CD14-positive monocyte (primary cell): ENCODE measurements around the gene TAF4. TPM values are rescaled to one million over a fixed set of nuclear protein-coding genes. Genes with fewer than 3 reads are reported as not detected.

ENCODE experiments used
- DNase-seq, 3 donors: peaks; one replicate each; pipeline ENCODE4 v3.0.0-alpha.2; 2011 to 2022
- H2AFZ ChIP-seq: 2 replicates; pipeline ENCODE4 v1.6.0; 2012; ENCODE audit warnings: mild to moderate bottlenecking, low read depth, low read length, inconsistent platforms; ENCODE audit not compliant: insufficient read depth, poor library complexity, severe bottlenecking
- H3K27ac ChIP-seq, 2 donors: 1 replicate in 1 of 2; 2 replicates in 1 of 2; pipeline ENCODE4 v1.5.1; 2012 to 2013; ENCODE audit warnings: low read length in 2 of 2, control low read depth in 1 of 2, inconsistent platforms in 1 of 2, low read depth in 1 of 2, mild to moderate bottlenecking in 1 of 2
- H3K27me3 ChIP-seq, 2 donors: one replicate each; pipeline versions ENCODE4 v1.6.0 to v1.6.1; 2011 to 2013; ENCODE audit warnings: low read length in 2 of 2; ENCODE audit not compliant: control insufficient read depth in 2 of 2, insufficient read depth in 2 of 2
- H3K36me3 ChIP-seq, 2 donors: replicated peaks in 1 of 2; 1 replicate in 1 of 2; 2 replicates in 1 of 2; pipeline versions ENCODE4 v1.5.1 to v1.6.1; 2012 to 2013; ENCODE audit warnings: low read length in 2 of 2, control low read depth in 1 of 2, inconsistent platforms in 1 of 2, mild to moderate bottlenecking in 1 of 2; ENCODE audit not compliant: insufficient read depth in 2 of 2, control insufficient read depth in 1 of 2
- H3K4me1 ChIP-seq, 2 donors: 1 replicate in 1 of 2; 2 replicates in 1 of 2; pipeline versions ENCODE4 v1.5.1 to v1.6.1; 2012 to 2013; ENCODE audit warnings: low read length in 2 of 2, control low read depth in 1 of 2, inconsistent platforms in 1 of 2, mild to moderate bottlenecking in 1 of 2, moderate library complexity in 1 of 2; ENCODE audit not compliant: insufficient read depth in 2 of 2, control insufficient read depth in 1 of 2
- H3K4me2 ChIP-seq: replicated peaks from 2 replicates; pipeline ENCODE3; 2012; ENCODE audit warnings: low read length, moderate library complexity, mild to moderate bottlenecking; ENCODE audit not compliant: poor library complexity, severe bottlenecking; ENCODE audit errors: extremely low read depth
- H3K4me3 ChIP-seq, 3 experiments: fragments of 200-600 bp in 1 of 3; sonication (generic) in 1 of 3; replicated peaks in 1 of 3; 1 replicate in 2 of 3; 2 replicates in 1 of 3; pipeline ENCODE4 v1.5.1; 2011 to 2013; ENCODE audit warnings: low read length in 3 of 3, mild to moderate bottlenecking in 3 of 3, control low read depth in 2 of 3, low read depth in 2 of 3, inconsistent platforms in 1 of 3, moderate library complexity in 1 of 3
- H3K79me2 ChIP-seq: 2 replicates; pipeline ENCODE4 v1.6.0; 2012; ENCODE audit warnings: mild to moderate bottlenecking, control low read depth, inconsistent platforms, low read length, moderate library complexity; ENCODE audit not compliant: insufficient read depth
- H3K9ac ChIP-seq: 2 replicates; pipeline ENCODE4 v1.6.0; 2017; ENCODE audit warnings: low read length, mild to moderate bottlenecking; ENCODE audit not compliant: insufficient read depth, poor library complexity, severe bottlenecking
- H3K9me3 ChIP-seq, 2 donors: replicated peaks in 1 of 2; 1 replicate in 1 of 2; 2 replicates in 1 of 2; pipeline versions ENCODE4 v1.5.1 to v1.6.1; 2012 to 2013; ENCODE audit warnings: low read length in 2 of 2, control low read depth in 1 of 2; ENCODE audit not compliant: control insufficient read depth in 1 of 2, insufficient read depth in 1 of 2
- H4K20me1 ChIP-seq: 2 replicates; pipeline ENCODE4 v1.6.0; 2012; ENCODE audit warnings: mild to moderate bottlenecking, low read length, control low read depth, moderate library complexity; ENCODE audit not compliant: insufficient read depth
- H3K27ac Mint-ChIP-seq, 7 donors: one replicate each; pipeline ENCODE4 v1.8.0; 2020; ENCODE audit warnings: mild to moderate bottlenecking in 7 of 7, mixed read lengths in 7 of 7, moderate library complexity in 6 of 7, inconsistent platforms in 2 of 7
- H3K27me3 Mint-ChIP-seq, 3 donors: one replicate each; pipeline ENCODE4 v1.8.0; 2021 to 2022; ENCODE audit warnings: low read depth in 3 of 3, mild to moderate bottlenecking in 3 of 3, mixed read lengths in 3 of 3, moderate library complexity in 3 of 3, inconsistent platforms in 1 of 3
- H3K36me3 Mint-ChIP-seq, 2 donors: one replicate each; pipeline ENCODE4 v1.8.0; 2020; ENCODE audit warnings: mixed read lengths in 2 of 2, inconsistent platforms in 1 of 2, mild to moderate bottlenecking in 1 of 2
- H3K4me1 Mint-ChIP-seq: one replicate; pipeline ENCODE4 v1.8.0; 2020; ENCODE audit warnings: mild to moderate bottlenecking, mixed read lengths
- H3K4me3 Mint-ChIP-seq, 2 donors: one replicate each; pipeline ENCODE4 v1.8.0; 2020; ENCODE audit warnings: mild to moderate bottlenecking in 2 of 2, mixed read lengths in 2 of 2, moderate library complexity in 1 of 2
- H3K9me3 Mint-ChIP-seq, 7 donors: one replicate each; pipeline ENCODE4 v1.8.0; 2020 to 2022; ENCODE audit warnings: mixed read lengths in 7 of 7, mild to moderate bottlenecking in 6 of 7, moderate library complexity in 6 of 7, inconsistent platforms in 2 of 7
- WGBS: methylation state at CpG from one replicate; pipeline ENCODE4 v1.1.5; 2013; ENCODE audit warnings: missing lambda C conversion rate; ENCODE audit not compliant: insufficient coverage; 5-methylcytosine and 5-hydroxymethylcytosine counted together
- intact Hi-C, 2 donors: fragments of 100-400 bp; cut with micrococcal nuclease; formaldehyde crosslinking; loops; one replicate each; pipeline versions ENCODE4 v1.15.0 to v1.15.1; 2023
- polyA plus RNA-seq, 3 donors: library from polyadenylated mRNA; depleted of rRNA in 1 of 3; unstranded in 2 of 3; stranded (reverse) in 1 of 3; fragments of 300-500 nt in 2 of 3; fragments of >200 nt in 1 of 3; fragmentation: Illumina TruSeq in 2 of 3; gene quantifications; 1 replicate in 2 of 3; 2 replicates in 1 of 3; pipeline ENCODE4 v1.2.3, GENCODE V29; 2012 to 2021
- TF ChIP-seq, protein P1 (sequence below): fragments of 200-600 bp; IDR thresholded peaks from one replicate; pipeline ENCODE4 v1.8.0; 2022; ENCODE audit warnings: antibody characterized with exemption, mild to moderate bottlenecking

The TAF4 gene
- polyA plus RNA-seq, 3 donors, result 0.48 to 14.9 (median 0.99) TPM

GRCh38 chr20:62111148-62111547, 45.5 kb upstream of the TAF4 start:
- no peak overlapping the region for H3K27ac Mint-ChIP-seq
- Histone ChIP-seq H3K27me3 (no peaks in the 10 kb centered on the region), H3K9ac (no peak overlapping the region), H3K36me3 (no peaks in the 10 kb centered on the region), H3K4me2 (no peak overlapping the region), H3K4me1 (no peaks in the 10 kb centered on the region), H3K27ac (no peak overlapping the region), H2AFZ (no peak overlapping the region), H3K79me2 (no peaks in the 10 kb centered on the region), H3K9me3 (peaks cover 70 to 82% of the 10 kb centered on the region in 2 donors), H4K20me1 (no peaks in the 10 kb centered on the region), H3K4me3 (no peak overlapping the region)
- peaks cover 4 to 15% (median 10%) of the 10 kb centered on the region in 3 donors for H3K27me3 Mint-ChIP-seq
- H3K36me3 Mint-ChIP-seq, result no peaks in the 10 kb centered on the region
- WGBS, result 88% methylated on average over 3 of the region's 6 CpGs
- no peak for DNase-seq
- intact Hi-C loops, result no loop called here
- H3K4me1 Mint-ChIP-seq, result no peaks in the 10 kb centered on the region
- TF ChIP-seq, protein P1, sequence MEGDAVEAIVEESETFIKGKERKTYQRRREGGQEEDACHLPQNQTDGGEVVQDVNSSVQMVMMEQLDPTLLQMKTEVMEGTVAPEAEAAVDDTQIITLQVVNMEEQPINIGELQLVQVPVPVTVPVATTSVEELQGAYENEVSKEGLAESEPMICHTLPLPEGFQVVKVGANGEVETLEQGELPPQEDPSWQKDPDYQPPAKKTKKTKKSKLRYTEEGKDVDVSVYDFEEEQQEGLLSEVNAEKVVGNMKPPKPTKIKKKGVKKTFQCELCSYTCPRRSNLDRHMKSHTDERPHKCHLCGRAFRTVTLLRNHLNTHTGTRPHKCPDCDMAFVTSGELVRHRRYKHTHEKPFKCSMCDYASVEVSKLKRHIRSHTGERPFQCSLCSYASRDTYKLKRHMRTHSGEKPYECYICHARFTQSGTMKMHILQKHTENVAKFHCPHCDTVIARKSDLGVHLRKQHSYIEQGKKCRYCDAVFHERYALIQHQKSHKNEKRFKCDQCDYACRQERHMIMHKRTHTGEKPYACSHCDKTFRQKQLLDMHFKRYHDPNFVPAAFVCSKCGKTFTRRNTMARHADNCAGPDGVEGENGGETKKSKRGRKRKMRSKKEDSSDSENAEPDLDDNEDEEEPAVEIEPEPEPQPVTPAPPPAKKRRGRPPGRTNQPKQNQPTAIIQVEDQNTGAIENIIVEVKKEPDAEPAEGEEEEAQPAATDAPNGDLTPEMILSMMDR, result no peak
- H3K4me3 Mint-ChIP-seq, result no peak overlapping the region
- peaks cover 52 to 96% (median 92%) of the 10 kb centered on the region in 7 donors for H3K9me3 Mint-ChIP-seq

- Histone ChIP-seq H3K9me3 (peaks cover 89 to 91% of the 10 kb centered on the region in 2 donors), H3K4me1 (no peaks in the 10 kb centered on the region), H3K9ac (no peak overlapping the region), H3K27ac (no peak overlapping the region), H3K79me2 (no peaks in the 10 kb centered on the region), H4K20me1 (no peaks in the 10 kb centered on the region), H3K27me3 (no peaks in the 10 kb centered on the region), H2AFZ (no peak overlapping the region), H3K36me3 (no peaks in the 10 kb centered on the region), H3K4me2 (no peak overlapping the region), H3K4me3 (no peak overlapping the region)
- Mint-ChIP-seq H3K4me1 (peaks cover 3% of the 10 kb centered on the region), H3K27ac (no peak overlapping the region), H3K36me3 (no peaks in the 10 kb centered on the region), H3K4me3 (no peak overlapping the region), H3K9me3 (peaks cover 57 to 99% (median 96%) of the 10 kb centered on the region in 7 donors), H3K27me3 (peaks cover 0 to 4% (median 3%) of the 10 kb centered on the region in 3 donors)
- intact Hi-C loops, result no loop called here
- no peak for DNase-seq
- TF ChIP-seq, protein P1, result no peak
- WGBS, result 98% methylated on average over 4 of the region's 5 CpGs
Measured at GRCh38 chr20:62105592-62105991, 39.9 kb upstream of the TAF4 start.
